SKM-1 treated with dmso at 0.1 percent for 144 hours (cell line): ENCODE results near the gene CLUH.

Source experiments
- DNase-seq: peaks from one replicate; lab custom pipeline; 2025; ENCODE audit not compliant: unreplicated experiment; lab: John Stamatoyannopoulos, UW

Gene CLUH

GRCh38 chr17:2718150-2718938 is 6.8 kb upstream of the CLUH start:
- no peak for DNase-seq

DNA sequence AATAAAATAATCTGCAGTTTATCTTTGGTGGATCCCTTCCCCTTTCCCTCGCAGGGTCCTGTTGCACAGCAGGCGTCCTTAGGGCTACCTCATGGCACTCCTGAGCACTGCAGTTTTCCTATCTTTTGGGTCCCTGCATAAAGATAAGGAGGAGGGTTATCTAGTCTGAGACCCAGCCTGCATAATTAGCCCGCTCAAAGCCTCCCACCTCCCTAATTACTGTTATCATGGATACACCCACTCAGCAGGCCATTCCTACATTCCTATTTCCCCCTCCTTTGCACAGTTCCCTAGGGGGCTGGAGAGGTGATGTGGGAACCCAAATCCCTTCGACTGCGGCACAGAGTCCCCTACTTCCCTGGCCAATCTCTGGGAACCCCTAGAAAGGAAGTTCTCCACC is 5.1 kb upstream of the CLUH start:
- no peak for DNase-seq

DNA sequence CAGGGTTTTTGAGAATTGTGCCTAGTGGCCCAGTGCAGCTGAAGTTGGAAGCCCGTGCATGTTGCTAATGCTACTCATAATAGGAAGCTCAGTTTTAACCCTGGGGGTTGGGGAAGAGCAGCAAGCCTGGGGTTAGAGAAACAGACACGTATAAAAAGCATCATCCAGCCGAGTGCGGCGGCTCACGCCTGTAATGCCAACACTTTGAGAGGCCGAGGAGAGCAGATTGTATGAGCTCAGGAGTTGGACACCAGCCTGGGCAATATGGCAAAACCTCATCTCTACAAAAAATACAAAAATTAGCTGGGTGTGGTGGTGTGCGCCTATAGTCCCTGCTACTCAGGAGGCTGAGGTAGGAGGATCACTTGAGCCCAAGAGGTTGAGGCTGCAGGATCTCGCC is 2.3 kb upstream of the CLUH start:
- no peak for DNase-seq

GRCh38 chr17:2712300-2713043 is 908 bp upstream of the CLUH start:
- DNase-seq: no peak

DNA sequence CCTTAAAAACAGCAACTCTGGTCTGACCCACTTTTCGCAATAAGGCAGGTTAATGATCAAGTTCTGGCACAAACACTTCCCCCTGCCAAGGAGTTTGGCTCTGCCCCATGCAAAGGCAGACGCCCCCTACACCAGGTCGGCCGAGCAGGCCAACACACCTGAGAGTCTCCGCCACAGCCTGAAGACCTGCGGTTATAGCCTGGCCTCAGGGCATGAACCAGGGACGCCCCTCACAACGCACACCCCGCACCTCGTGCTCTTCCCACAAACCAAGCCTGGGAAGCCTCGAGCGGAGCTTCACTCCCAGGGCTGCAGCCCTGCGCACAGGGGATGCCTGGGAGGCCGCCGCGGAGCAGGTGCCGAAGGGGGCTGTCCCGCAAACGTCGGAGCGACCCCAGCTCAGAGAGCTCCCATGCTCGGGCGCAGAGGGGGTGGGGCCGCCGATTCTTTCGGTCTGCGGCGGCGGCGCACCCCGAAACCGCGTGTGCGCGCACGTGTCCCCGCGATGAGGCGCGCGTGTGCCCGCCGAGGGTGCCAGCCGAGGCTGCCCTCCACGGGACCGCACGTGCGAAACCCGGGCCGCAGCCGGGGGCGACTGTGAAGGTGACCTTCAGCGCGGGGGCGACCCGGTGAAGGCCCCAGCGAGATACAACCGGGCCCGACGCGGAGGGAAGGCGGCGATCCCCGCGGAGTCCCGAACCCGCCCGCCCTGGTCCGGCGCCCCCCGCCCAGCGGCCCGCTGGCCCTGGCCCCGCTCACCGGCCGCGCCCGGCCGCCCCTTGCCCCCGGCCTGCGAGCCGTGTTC is 559 bp downstream of the CLUH start:
- DNase-seq: no peak

DNA sequence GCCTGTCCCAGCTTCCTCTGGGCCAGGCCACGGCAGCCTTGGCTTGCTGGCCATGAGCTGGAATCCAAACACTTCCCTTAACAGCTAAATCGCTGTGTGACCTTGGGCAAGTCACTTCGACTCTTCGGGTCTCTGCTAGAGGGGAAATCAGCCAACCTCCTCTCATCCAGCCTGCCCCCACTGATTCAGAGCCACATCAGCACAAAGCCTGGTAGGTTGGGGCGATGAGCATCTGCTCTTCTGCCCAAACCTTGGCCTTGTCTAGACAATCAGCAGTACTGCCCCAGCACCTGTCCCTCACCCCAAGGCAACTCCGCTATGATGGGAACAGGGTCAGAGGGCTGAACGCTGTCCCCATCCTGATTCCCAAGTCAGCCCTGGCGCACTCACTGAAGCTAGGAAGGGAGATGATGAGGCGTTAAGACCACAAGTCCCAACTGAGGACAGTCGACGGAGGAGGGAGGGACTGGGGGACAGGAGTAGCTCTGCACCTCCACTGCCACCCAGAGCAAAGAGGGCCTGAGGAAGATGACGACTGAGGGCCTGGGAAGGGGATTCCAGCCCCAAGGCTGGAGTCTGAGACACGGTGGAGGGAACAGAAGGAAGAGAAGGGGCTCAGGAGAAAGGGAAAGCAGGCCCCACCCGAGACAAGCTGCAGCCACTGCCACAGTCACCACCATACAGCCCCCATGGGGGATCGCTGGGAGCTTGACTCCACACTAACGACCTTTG is 1.3 kb downstream of the CLUH start:
- DNase-seq: no peak

DNA sequence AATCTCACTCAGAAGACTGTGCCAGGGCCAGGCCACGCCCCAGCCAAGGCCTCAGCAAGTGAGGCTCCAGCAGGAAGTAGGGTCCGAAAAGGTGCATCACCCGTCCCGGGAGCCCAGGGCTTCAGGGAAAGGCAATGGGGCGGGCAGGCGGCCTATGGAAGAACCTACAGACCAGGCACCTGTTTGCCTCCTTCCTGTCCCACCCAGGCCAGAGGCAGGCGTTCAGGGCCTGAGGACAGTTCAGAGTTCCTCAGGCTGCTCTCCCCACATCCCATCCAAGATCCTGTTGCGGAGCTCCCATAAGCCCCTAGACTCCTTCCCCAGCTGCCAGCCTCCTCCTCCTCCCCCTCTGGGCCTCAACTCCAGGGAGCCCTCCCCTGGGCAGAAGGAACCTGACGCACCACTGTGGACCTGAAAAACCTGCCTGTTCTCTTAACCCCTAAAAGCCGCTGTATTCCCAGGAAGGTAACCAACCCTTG is 2.3 kb downstream of the CLUH start:
- DNase-seq: no peak

DNA sequence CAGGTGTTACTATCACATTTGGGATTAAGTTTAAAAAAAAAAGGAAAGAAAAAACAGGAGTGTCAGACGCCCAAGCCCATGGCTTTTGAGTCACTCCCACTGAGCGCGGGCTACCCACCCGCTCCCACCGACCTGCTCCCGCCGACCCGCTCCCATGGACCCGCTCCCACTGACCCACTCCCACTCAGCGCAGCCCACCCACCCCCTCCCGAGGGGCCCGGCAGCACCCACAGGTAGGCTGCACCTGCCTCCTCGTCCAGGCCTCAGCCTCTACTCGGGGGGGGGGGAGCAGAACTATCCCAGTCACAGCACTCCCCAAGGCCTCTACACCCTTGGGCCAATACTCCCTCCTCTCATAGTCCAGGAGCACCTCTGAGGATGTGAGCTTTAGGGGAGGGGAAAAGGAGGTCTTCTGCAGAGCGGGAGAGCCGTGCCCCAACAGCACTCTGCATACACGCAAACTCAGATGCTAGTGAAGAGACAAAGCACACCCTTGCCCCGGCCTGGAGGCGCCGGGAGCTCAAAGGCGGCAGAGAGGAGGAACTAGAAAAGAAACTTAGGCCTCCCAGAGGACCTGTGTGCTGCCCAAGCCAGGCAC is 2.9 kb downstream of the CLUH start:
- no peak for DNase-seq

DNA sequence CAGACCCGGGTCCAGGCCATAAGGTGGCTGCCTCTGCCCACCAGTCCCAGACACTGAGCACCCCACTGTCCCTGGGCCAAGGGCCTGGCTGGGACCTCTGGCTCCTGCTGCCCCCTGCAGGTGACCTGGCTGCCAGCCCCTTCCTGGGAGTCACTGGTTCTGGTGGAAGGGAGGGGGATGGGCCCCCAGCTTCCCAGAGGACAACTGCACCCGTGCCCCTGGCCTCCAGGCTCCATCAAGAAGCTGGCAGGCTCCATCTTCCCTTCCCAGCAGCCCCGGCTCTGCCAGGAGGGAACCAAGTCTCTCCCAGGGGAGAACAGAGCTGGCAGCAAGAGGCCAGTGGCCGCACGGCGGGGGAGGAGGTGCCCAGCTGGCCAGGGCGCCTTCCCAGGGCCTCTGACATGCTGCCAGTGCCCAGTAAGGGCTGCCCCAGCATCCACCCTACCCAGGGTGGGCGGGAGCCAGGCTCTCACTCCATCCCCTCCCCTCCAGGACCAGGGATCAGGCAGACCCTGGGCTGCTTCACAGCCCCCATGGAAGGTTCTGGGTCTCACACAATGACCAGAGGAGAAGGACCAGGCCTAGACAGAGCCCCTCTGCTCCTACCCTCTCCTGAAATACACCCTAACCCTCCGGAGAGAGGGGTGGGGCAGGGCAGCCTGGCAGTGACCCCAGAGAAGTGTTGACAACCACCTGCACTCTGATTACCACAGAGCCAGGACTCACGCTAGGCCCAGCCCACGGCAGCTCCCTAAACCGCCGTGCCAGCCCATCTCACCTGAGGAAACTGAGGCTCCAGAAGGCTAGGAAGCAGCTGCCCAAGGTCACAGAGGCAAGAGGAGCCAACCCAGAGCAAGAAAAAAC is 3.6 kb downstream of the CLUH start:
- DNase-seq: no peak

DNA sequence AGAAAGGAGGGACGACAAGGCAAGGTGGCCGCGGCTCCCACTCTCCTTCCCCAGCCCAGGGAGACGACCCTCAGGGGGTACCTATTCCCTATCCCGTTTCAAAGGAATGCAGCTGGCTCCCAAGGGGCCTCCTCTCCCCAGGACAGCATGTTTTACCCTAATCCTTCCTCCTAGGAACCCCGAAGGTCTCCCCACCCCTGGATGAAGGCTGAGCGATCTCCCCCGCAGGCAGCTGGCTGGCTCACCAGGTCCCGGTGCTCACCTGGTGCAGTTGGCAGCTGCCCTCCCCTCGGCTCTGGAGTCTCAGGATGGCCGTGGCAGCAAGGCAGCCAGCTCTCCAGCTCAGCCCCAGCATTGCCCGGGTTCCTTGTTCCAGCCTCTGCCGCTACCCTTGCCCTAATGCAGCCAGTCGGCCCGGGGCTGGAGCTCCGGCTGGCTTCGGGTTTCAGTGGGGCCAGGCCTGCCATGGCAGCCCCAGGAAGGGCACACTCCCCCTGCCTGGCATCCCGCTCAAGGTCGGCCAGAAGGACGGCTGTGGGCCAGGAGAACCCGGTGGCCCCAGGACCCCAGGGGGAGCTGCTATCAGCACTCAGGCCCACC is 4.6 kb downstream of the CLUH start:
- no peak for DNase-seq

DNA sequence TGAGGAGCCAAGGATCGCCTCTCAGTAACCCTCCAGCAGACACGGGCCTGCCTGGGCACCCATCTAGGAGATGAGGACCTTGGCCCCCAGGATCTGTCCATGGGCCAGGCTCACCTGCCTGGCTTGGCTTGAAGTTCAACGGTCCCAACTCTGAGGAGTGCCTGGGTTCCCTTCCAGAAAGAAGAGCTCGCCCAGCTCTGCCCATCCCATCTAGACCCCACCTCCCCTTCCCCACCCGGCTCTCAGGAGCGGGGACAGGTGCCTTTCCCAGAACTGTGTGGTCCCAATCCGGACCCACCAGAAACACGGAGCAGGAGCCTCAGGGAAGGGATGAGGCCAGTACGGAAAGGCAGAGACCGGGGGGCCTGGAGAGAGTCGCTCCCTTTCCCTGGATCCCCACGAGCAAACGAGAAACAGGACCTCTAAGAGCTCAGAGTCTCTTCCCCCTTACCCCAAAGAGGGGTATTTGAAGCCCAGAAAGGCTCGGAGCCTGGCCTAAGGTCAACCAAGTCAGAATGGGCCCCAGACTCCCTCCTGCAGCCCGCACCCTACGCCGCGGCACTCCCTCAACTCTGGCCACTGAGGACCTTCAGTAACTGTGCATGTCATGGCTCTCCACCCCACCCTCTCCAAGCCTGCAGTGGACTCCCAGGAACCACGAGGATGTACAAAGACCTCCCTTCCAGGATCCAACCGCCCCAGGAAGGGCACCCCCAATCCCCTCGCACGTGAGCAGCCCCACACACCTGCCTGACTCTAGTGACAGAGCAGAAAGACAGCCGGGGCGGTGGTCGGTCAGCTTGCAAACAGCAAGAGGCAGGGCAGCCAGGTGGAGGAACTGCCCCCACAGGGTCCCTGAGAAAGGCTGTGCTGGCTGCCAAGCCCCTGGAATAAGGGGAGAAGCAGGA is 5.4 kb downstream of the CLUH start:
- DNase-seq: no peak

GRCh38 chr17:2705263-2705662 is 6.3 kb downstream of the CLUH start:
- DNase-seq: no peak

GRCh38 chr17:2704890-2705248 is 6.7 kb downstream of the CLUH start:
- DNase-seq: no peak

DNA sequence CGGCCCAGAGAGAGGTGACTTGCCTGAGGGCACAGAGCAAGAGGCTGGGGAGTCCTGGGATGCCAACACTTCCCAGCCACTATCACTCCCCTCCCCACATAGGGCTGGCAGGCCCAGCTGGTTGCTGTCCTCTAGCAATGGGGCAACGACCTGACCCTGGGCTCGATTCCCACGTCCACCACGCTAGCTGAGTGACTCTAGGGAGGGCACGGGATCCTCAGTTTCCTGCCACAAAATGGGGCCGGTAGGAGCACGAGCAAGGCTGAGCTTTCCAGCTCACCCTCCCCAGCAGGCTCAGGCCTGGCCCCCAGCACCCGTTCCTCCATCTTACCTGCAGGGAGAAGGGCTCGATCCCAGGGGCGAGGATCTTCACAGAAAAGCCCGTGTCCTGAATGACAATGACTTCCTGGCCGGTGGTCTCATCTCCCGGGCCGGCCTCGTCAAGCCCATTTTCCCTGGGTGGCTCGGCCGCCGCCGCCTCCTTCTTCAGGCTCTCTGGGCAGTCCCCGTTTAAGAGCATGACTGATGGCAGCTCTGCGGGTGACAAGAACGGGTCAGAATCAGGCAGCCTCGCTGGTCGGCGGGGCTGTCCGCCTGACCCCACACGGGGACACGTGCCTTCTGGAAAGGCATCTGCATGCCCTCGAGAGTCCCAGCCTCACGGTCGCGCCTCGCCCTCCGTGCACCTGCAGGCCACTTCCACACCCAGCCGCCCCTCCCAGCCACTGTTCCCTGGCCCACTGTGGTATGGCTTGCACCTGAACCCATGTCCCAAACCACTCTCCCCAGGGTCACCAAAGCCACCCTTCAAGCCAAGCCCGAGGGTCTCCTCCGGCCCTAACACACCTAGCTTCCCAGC is 7.3 kb downstream of the CLUH start:
- no peak for DNase-seq

DNA sequence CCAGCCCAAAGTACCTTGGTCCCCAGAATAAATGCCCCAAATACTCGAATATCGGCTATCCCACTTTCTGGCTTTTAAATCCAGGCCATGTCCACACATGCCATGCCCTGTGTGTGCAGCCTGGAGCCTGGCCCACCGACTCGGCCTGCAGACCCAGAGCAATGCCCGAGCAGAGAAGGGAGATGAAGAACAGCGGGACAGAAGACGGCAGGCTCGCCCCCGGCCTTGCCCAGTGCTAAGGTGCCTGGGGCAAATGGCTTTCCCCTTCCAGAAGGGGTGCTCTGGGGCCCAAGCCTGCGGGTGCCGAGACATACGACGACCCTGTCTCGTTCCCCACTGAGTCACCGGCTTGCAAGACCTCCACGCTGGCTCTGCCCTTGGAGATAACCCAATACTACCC is 8.0 kb downstream of the CLUH start:
- DNase-seq: no peak

GRCh38 chr17:2703181-2703580 is 8.4 kb downstream of the CLUH start:
- no peak for DNase-seq

DNA sequence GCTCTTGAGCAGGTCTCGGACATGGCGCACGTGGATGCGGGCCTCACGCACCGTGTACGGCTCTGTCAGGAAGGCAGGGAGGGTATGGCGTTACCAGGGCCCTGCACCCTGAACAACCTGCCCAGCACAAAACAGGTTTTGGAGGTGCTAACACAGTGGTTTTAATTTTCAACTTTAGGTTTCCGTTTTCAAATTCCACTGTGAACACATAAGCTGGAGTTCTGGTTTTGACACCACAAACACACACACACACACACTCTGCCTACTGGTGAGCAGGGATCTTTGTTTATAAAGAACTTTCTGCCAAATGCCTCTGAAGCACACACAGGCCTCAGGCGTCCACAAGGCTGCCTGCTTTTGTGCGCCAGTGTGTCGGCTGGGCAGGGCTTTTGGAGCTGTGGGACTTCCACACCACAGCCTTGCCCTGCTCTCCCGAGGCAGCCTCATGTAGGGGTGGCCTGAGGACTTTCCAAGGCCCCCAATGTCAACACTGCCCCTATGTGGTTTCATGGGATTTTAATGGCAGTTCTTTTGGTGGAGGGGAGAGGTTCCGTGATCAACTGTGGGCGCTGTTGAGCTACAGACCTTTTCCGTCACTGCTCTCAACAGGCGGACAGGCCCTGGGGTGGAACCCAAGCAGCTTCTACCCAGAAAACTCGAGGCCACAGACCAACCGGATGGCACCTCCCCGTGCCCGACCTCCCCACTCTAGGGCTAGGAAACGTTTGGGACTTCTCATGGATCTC is 9.4 kb downstream of the CLUH start:
- DNase-seq: no peak
